OCI-LY7 (cell line): ENCODE results near the gene KLHL41. TPM values are rescaled to one million over a fixed set of nuclear protein-coding genes. Genes with fewer than 3 reads are reported as not detected.

Experiments used
- Bru-seq: library from RNA; stranded (reverse); fragments of 400-500 nt; gene quantifications from one replicate; lab custom pipeline; 2021; lab: Mats Ljungman, UMichigan
- BruChase-seq, 2 experiments: library from RNA; stranded (reverse); fragments of 400-500 nt; gene quantifications; one replicate each; lab custom pipeline; 2021; lab: Mats Ljungman, UMichigan
- BruUV-seq: library from RNA; stranded (reverse); fragments of 400-500 nt; replicated peaks from 2 replicates; lab custom pipeline; 2021; lab: Mats Ljungman, UMichigan
- CTCF ChIA-PET: fragments of 300-600 bp; sonication (Branson Sonifier 250); formaldehyde crosslinking; loops from one replicate; lab custom pipeline; 2022; ENCODE audit warnings: antibody characterized with exemption; ENCODE audit not compliant: unreplicated experiment; lab: Charles Lee
- POLR2A ChIA-PET: fragments of 300-600 bp; sonication (Branson Sonifier 250); formaldehyde crosslinking; loops from one replicate; lab custom pipeline; 2022; ENCODE audit warnings: antibody characterized with exemption; lab: Charles Lee
- DNase-seq: peaks from one replicate; pipeline ENCODE4 v3.0.0-alpha.2; 2015; ENCODE audit warnings: low spot score
- H2AFZ ChIP-seq: fragments of 200-600 bp; sonication (generic), shearing (Covaris generic); 2 replicates; pipeline ENCODE4 v1.6.1; 2014; ENCODE audit warnings: mild to moderate bottlenecking, antibody characterized with exemption, low read length, moderate library complexity
- H3K27ac ChIP-seq: fragments of 200-600 bp; sonication (generic); 2 replicates; pipeline ENCODE4 v1.5.1; 2014; ENCODE audit warnings: mixed run types, low read depth, mild to moderate bottlenecking, moderate library complexity, low read length, inconsistent platforms; ENCODE audit not compliant: poor library complexity, severe bottlenecking
- H3K36me3 ChIP-seq: fragments of 200-600 bp; sonication (generic); 2 replicates; pipeline ENCODE4 v1.6.1; 2014; ENCODE audit warnings: mild to moderate bottlenecking, antibody characterized with exemption, low read length, moderate library complexity, mixed read lengths; ENCODE audit not compliant: insufficient read depth
- H3K4me1 ChIP-seq: fragments of 200-600 bp; sonication (generic); 2 replicates; pipeline ENCODE4 v1.5.1; 2014; ENCODE audit warnings: mild to moderate bottlenecking, low read length; ENCODE audit not compliant: insufficient read depth, poor library complexity, severe bottlenecking
- H3K4me2 ChIP-seq: fragments of 200-600 bp; sonication (generic); 2 replicates; pipeline ENCODE4 v1.6.1; 2014; ENCODE audit warnings: mild to moderate bottlenecking, low read length
- H3K4me3 ChIP-seq: fragments of 200-600 bp; sonication (generic); 2 replicates; pipeline ENCODE4 v1.5.1; 2014; ENCODE audit warnings: mild to moderate bottlenecking, low read depth, low read length; ENCODE audit not compliant: poor library complexity, severe bottlenecking
- H3K79me2 ChIP-seq: fragments of 200-600 bp; sonication (generic); 2 replicates; pipeline ENCODE4 v1.6.1; 2016; ENCODE audit warnings: low read depth, mild to moderate bottlenecking, low read length, moderate library complexity, mixed read lengths; ENCODE audit not compliant: insufficient read depth
- H3K9me2 ChIP-seq: fragments of 200-600 bp; sonication (generic); 2 replicates; pipeline ENCODE4 v1.6.1; 2016; ENCODE audit warnings: mild to moderate bottlenecking, low read length, mixed read lengths; ENCODE audit not compliant: insufficient read depth
- H3K9me3 ChIP-seq: fragments of 200-600 bp; sonication (generic); 2 replicates; pipeline ENCODE4 v1.6.1; 2014; ENCODE audit warnings: mild to moderate bottlenecking, mixed run types, low read length, mixed read lengths
- H4K20me1 ChIP-seq: fragments of 200-600 bp; sonication (generic); 2 replicates; pipeline ENCODE4 v1.6.1; 2014; ENCODE audit warnings: mild to moderate bottlenecking, antibody characterized with exemption, low read length, moderate library complexity, mixed read lengths; ENCODE audit not compliant: insufficient read depth
- EZH2phosphoT487 ChIP-seq: fragments of 200-600 bp; sonication (generic); IDR thresholded peaks from 2 replicates; pipeline ENCODE4 v1.6.1; 2018; ENCODE audit warnings: low read depth, borderline replicate concordance, mild to moderate bottlenecking, mixed run types, antibody characterized with exemption, low read length, moderate library complexity, mixed read lengths
- intact Hi-C: fragments of 100-400 bp; cut with micrococcal nuclease; formaldehyde crosslinking; loops from one replicate; pipeline ENCODE4 v1.10.0; 2022; ENCODE audit not compliant: unreplicated experiment
- long read RNA-seq: library from polyadenylated mRNA; stranded (forward); transcript quantifications from one replicate; pipeline ENCODE4 v2.0.0, GENCODE V29; 2022
- total RNA-seq, 2 experiments: library from RNA; depleted of rRNA in 1 of 2; stranded (reverse); fragments of >200 nt in 1 of 2; shearing (Covaris generic) in 1 of 2; gene quantifications; 2 replicates each; pipeline ENCODE4 v1.2.3, GENCODE V29; 2014 to 2022
- TF ChIP-seq, protein P1 (sequence below): fragments of 200-600 bp; sonication (generic); conservative IDR thresholded peaks from 2 replicates; pipeline ENCODE4 v1.5.1; 2014; ENCODE audit warnings: mild to moderate bottlenecking, antibody characterized with exemption, low read length, moderate library complexity, mixed read lengths

The KLHL41 gene
- total RNA-seq (2014; rRNA removed; shearing (Covaris generic)) (not detected in 2 replicates), total RNA-seq (2022) (not detected in 2 replicates), Bru-seq, nascent RNA (percentile 11 among the genes with signal in this experiment), BruChase-seq, experiment 1, labeled RNA remaining after a 6-hour chase (not detected), BruChase-seq, experiment 2, labeled RNA remaining after a 2-hour chase (not detected)
- long read RNA-seq = 0 reads

DNA sequence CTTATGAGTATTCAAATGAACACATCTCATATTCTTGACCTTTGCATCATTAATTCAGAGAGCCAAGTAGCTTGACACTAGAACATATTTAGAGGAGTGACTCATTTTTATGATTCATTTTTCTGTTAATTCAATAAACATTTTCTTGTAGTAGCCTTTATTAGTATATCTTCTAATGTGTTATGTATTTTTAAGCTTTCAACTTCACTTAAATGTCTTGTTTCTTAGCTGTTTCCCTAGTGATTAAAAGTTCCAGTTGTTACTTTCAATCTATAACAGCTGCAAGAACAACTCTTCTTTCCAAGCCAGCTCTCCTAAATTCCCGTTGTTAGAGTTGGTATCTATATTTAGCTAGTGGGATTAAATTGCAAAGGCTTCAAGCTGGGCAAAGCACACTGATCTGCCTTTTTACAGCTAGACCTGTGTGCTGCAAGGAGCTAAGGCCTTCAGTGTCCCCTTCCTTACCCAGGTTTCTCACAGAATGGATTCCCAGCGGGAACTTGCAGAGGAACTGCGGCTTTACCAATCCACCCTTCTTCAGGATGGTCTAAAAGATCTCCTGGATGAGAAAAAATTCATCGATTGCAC lies at the start of gene KLHL41:
TSS of gene KLHL41 (plus strand) at position 405 of the 588 bp plus-strand sequence. CDS start at position 482, 77 bp downstream.
- no peak within 1 kb of the TSS for H3K27ac ChIP-seq
- no peaks in the 10 kb centered on the region for H3K9me2 ChIP-seq
- BruUV-seq = no TSS peak
- intact Hi-C loops = no loop called here
- no peaks in the 10 kb centered on the region for H3K79me2 ChIP-seq
- no peaks in the 10 kb centered on the region for H3K4me1 ChIP-seq
- no peaks in the 10 kb centered on the region for H4K20me1 ChIP-seq
- TF ChIP-seq EZH2phosphoT487 = no peak
- TF ChIP-seq, protein P1, sequence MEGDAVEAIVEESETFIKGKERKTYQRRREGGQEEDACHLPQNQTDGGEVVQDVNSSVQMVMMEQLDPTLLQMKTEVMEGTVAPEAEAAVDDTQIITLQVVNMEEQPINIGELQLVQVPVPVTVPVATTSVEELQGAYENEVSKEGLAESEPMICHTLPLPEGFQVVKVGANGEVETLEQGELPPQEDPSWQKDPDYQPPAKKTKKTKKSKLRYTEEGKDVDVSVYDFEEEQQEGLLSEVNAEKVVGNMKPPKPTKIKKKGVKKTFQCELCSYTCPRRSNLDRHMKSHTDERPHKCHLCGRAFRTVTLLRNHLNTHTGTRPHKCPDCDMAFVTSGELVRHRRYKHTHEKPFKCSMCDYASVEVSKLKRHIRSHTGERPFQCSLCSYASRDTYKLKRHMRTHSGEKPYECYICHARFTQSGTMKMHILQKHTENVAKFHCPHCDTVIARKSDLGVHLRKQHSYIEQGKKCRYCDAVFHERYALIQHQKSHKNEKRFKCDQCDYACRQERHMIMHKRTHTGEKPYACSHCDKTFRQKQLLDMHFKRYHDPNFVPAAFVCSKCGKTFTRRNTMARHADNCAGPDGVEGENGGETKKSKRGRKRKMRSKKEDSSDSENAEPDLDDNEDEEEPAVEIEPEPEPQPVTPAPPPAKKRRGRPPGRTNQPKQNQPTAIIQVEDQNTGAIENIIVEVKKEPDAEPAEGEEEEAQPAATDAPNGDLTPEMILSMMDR = no peak
- H3K9me3 ChIP-seq = no peaks in the 10 kb centered on the region
- no peak within 1 kb of the TSS for H3K4me3 ChIP-seq
- no peaks in the 10 kb centered on the region for H3K36me3 ChIP-seq
- no peak within 1 kb of the TSS for H2AFZ ChIP-seq
- POLR2A ChIA-PET = interaction anchor here (0.6 to 1.2 kb wide), 2 partner anchors 12 to 20 kb away, joined by 3 read pairs; no protein-coding TSS in a partner anchor
- DNase-seq = no peak
- CTCF ChIA-PET = no interaction called here
- no peak within 1 kb of the TSS for H3K4me2 ChIP-seq

DNA sequence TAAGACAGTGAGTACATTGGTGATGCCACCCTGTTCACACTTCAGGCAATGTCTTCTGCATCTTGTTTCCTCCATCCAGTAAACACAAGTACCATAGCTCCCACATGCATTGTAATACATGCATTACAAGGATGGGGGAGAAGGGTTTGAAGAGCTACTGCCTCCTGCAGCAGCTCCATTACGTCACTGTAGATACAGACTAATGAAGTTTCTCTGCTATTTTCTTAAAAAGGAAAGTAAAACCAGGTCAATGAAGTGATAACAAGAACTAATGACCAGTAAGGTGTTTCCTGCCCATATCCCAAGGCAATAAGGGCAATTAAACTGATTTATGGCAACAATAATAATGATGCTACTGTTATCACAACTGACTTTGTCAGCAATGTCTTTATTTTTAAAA lies 48.4 kb upstream of the KLHL41 start:
- Histone ChIP-seq H3K9me2 (no peaks in the 10 kb centered on the region), H2AFZ (no peak overlapping the region), H3K79me2 (no peaks in the 10 kb centered on the region), H3K4me2 (no peak overlapping the region), H3K36me3 (no peaks in the 10 kb centered on the region), H3K4me1 (no peaks in the 10 kb centered on the region), H3K4me3 (no peak overlapping the region), H4K20me1 (no peaks in the 10 kb centered on the region), H3K9me3 (no peaks in the 10 kb centered on the region), H3K27ac (no peak overlapping the region)
- intact Hi-C loops = no loop called here
- no peak for DNase-seq
- BruUV-seq = no TSS peak
- CTCF ChIA-PET = no interaction called here
- TF ChIP-seq EZH2phosphoT487 = no peak
- TF ChIP-seq, protein P1 = no peak
- POLR2A ChIA-PET = no interaction called here
